Neural progenitor cell (in vitro differentiated cells): Measurements from ENCODE around the gene GPR149. TPM values are rescaled to one million over a fixed set of nuclear protein-coding genes. Genes with fewer than 3 reads are reported as not detected.

Experiments used
- DNase-seq: peaks from one replicate; pipeline ENCODE4 v3.0.0-alpha.2; 2016; ENCODE audit warnings: low spot score
- H2AFZ ChIP-seq: fragments of 200-600 bp; sonication (generic); replicated peaks from 2 replicates; pipeline ENCODE4 v1.6.1; 2016; ENCODE audit warnings: antibody characterized with exemption
- H3F3A ChIP-seq: fragments of 200-600 bp; sonication (generic); 2 replicates; pipeline ENCODE4 v1.6.1; 2016; ENCODE audit warnings: antibody characterized with exemption, low read depth
- H3K27ac ChIP-seq: fragments of 200-600 bp; sonication (generic); 2 replicates; pipeline ENCODE4 v1.5.1; 2016; ENCODE audit warnings: mild to moderate bottlenecking
- H3K27me3 ChIP-seq: fragments of 200-600 bp; sonication (generic); 2 replicates; pipeline ENCODE4 v1.6.1; 2016; ENCODE audit warnings: mild to moderate bottlenecking, moderate library complexity
- H3K36me3 ChIP-seq: fragments of 200-600 bp; sonication (generic); 2 replicates; pipeline ENCODE4 v1.5.1; 2016
- H3K4me1 ChIP-seq: fragments of 200-600 bp; sonication (generic); 2 replicates; pipeline ENCODE4 v1.6.1; 2016; ENCODE audit warnings: mixed run types
- H3K4me2 ChIP-seq: fragments of 200-600 bp; sonication (generic); 2 replicates; pipeline ENCODE4 v1.6.1; 2016
- H3K4me3 ChIP-seq: fragments of 200-600 bp; sonication (generic); 2 replicates; pipeline ENCODE4 v1.5.1; 2016
- H3K79me2 ChIP-seq: fragments of 200-600 bp; sonication (generic); 2 replicates; pipeline ENCODE4 v1.6.1; 2016; ENCODE audit warnings: low read depth
- H3K9ac ChIP-seq: fragments of 200-600 bp; sonication (generic); 2 replicates; pipeline ENCODE4 v1.6.1; 2016
- H3K9me3 ChIP-seq: fragments of 200-600 bp; sonication (generic); 2 replicates; pipeline ENCODE4 v1.5.1; 2016; ENCODE audit warnings: low read depth
- H4K20me1 ChIP-seq: fragments of 200-600 bp; sonication (generic); 2 replicates; pipeline ENCODE4 v1.6.1; 2016; ENCODE audit warnings: low read depth
- H3K27ac Mint-ChIP-seq: 3 replicates; pipeline ENCODE4 v1.8.0; 2021; ENCODE audit warnings: mixed read lengths
- H3K27me3 Mint-ChIP-seq: 2 replicates; pipeline ENCODE4 v1.8.0; 2022; ENCODE audit warnings: low read depth, mild to moderate bottlenecking, inconsistent platforms, moderate library complexity, mixed read lengths; ENCODE audit not compliant: insufficient read depth
- H3K36me3 Mint-ChIP-seq: 3 replicates; pipeline ENCODE4 v1.8.0; 2021; ENCODE audit warnings: mixed read lengths
- H3K4me1 Mint-ChIP-seq: 3 replicates; pipeline ENCODE4 v1.8.0; 2021; ENCODE audit warnings: mixed read lengths
- H3K4me3 Mint-ChIP-seq: 3 replicates; pipeline ENCODE4 v1.8.0; 2021; ENCODE audit warnings: mild to moderate bottlenecking, moderate library complexity, mixed read lengths
- H3K9me3 Mint-ChIP-seq: 3 replicates; pipeline ENCODE4 v1.8.0; 2020; ENCODE audit warnings: mixed read lengths
- CTCF ChIP-seq: fragments of 200-600 bp; sonication (generic); IDR thresholded peaks from 2 replicates; pipeline ENCODE4 v1.5.1; 2017; ENCODE audit warnings: antibody characterized with exemption, mild to moderate bottlenecking
- EZH2 ChIP-seq: fragments of 200-600 bp; sonication (generic); IDR thresholded peaks from 2 replicates; pipeline ENCODE4 v1.6.1; 2017; ENCODE audit warnings: antibody characterized with exemption, mild to moderate bottlenecking, moderate library complexity
- EZH2phosphoT487 ChIP-seq: fragments of 200-600 bp; sonication (generic); IDR thresholded peaks from 2 replicates; pipeline ENCODE4 v1.6.1; 2017; ENCODE audit warnings: antibody characterized with exemption
- total RNA-seq: library from RNA; depleted of rRNA; stranded (reverse); fragments of >200 nt; gene quantifications from 2 replicates; pipeline ENCODE4 v1.2.3, GENCODE V29; 2015; ENCODE audit warnings: low replicate concordance

Gene GPR149
- total RNA-seq, 1 donor from 2014 or later = not detected

GRCh38 chr3:154421083-154421482 is 8.9 kb downstream of the GPR149 start:
- H3K27ac Mint-ChIP-seq = no peak overlapping the region
- Histone ChIP-seq H3K9ac (no peak overlapping the region), H3K4me3 (no peak overlapping the region), H3K4me2 (no peak overlapping the region), H2AFZ (no peak overlapping the region), H3K27me3 (peaks cover 14% of the 10 kb centered on the region), H3K27ac (no peak overlapping the region), H3F3A (no peaks in the 10 kb centered on the region), H3K4me1 (no peaks in the 10 kb centered on the region), H3K9me3 (no peaks in the 10 kb centered on the region), H3K79me2 (no peaks in the 10 kb centered on the region), H3K36me3 (no peaks in the 10 kb centered on the region), H4K20me1 (no peaks in the 10 kb centered on the region)
- peak; percentile 49 for DNase-seq
- H3K4me1 Mint-ChIP-seq = no peaks in the 10 kb centered on the region
- no peaks in the 10 kb centered on the region for H3K9me3 Mint-ChIP-seq
- no peaks in the 10 kb centered on the region for H3K27me3 Mint-ChIP-seq
- H3K4me3 Mint-ChIP-seq = no peak overlapping the region
- no peaks in the 10 kb centered on the region for H3K36me3 Mint-ChIP-seq
- TF ChIP-seq EZH2phosphoT487 (no peak), EZH2 (no peak), CTCF (no peak)

GRCh38 chr3:154398084-154398967 is 31.7 kb downstream of the GPR149 start:
- H3K4me1 ChIP-seq = no peaks in the 10 kb centered on the region
- no peaks in the 10 kb centered on the region for H4K20me1 ChIP-seq
- no peaks in the 10 kb centered on the region for H3K9me3 ChIP-seq
- Mint-ChIP-seq H3K36me3 (no peaks in the 10 kb centered on the region), H3K9me3 (no peaks in the 10 kb centered on the region), H3K27ac (no peak overlapping the region), H3K27me3 (no peaks in the 10 kb centered on the region), H3K4me3 (no peak overlapping the region), H3K4me1 (no peaks in the 10 kb centered on the region)
- no peak overlapping the region for H3K4me3 ChIP-seq
- no peak overlapping the region for H3K27ac ChIP-seq
- TF ChIP-seq EZH2phosphoT487 = no peak
- H3K9ac ChIP-seq = no peak overlapping the region
- no peaks in the 10 kb centered on the region for H3K27me3 ChIP-seq
- H3K79me2 ChIP-seq = no peaks in the 10 kb centered on the region
- no peak overlapping the region for H2AFZ ChIP-seq
- no peaks in the 10 kb centered on the region for H3F3A ChIP-seq
- H3K4me2 ChIP-seq = no peak overlapping the region
- DNase-seq = no peak
- no peaks in the 10 kb centered on the region for H3K36me3 ChIP-seq

GRCh38 chr3:154389861-154390260 is 40.1 kb downstream of the GPR149 start:
- no peaks in the 10 kb centered on the region for H3K36me3 Mint-ChIP-seq
- no peak overlapping the region for H3K27ac Mint-ChIP-seq
- Histone ChIP-seq H3K9me3 (no peaks in the 10 kb centered on the region), H3K27me3 (no peaks in the 10 kb centered on the region), H3K79me2 (no peaks in the 10 kb centered on the region), H3K36me3 (no peaks in the 10 kb centered on the region), H3F3A (no peaks in the 10 kb centered on the region), H3K9ac (no peak overlapping the region), H2AFZ (no peak overlapping the region), H3K4me1 (no peaks in the 10 kb centered on the region), H3K4me3 (no peak overlapping the region), H4K20me1 (no peaks in the 10 kb centered on the region), H3K27ac (no peak overlapping the region), H3K4me2 (no peak overlapping the region)
- no peaks in the 10 kb centered on the region for H3K9me3 Mint-ChIP-seq
- DNase-seq = no peak
- H3K27me3 Mint-ChIP-seq = peaks cover 5% of the 10 kb centered on the region
- TF ChIP-seq CTCF (no peak), EZH2phosphoT487 (no peak)
- no peak overlapping the region for H3K4me3 Mint-ChIP-seq
- no peaks in the 10 kb centered on the region for H3K4me1 Mint-ChIP-seq

- no peaks in the 10 kb centered on the region for H3K79me2 ChIP-seq
- H3K9ac ChIP-seq = no peak overlapping the region
- H2AFZ ChIP-seq = no peak overlapping the region
- no peak overlapping the region for H3K4me3 Mint-ChIP-seq
- no peak for DNase-seq
- H3K27ac ChIP-seq = no peak overlapping the region
- H3K4me1 ChIP-seq = no peaks in the 10 kb centered on the region
- no peaks in the 10 kb centered on the region for H3F3A ChIP-seq
- no peaks in the 10 kb centered on the region for H3K27me3 ChIP-seq
- H3K4me1 Mint-ChIP-seq = peaks cover 6% of the 10 kb centered on the region
- TF ChIP-seq CTCF (no peak), EZH2phosphoT487 (no peak), EZH2 (no peak)
- H3K27ac Mint-ChIP-seq = no peak overlapping the region
- H3K27me3 Mint-ChIP-seq = peaks cover 5% of the 10 kb centered on the region
- H3K36me3 ChIP-seq = no peaks in the 10 kb centered on the region
- H3K4me2 ChIP-seq = no peak overlapping the region
- H3K9me3 Mint-ChIP-seq = no peaks in the 10 kb centered on the region
- no peaks in the 10 kb centered on the region for H3K36me3 Mint-ChIP-seq
- H3K4me3 ChIP-seq = no peak overlapping the region
- H4K20me1 ChIP-seq = no peaks in the 10 kb centered on the region
- H3K9me3 ChIP-seq = no peaks in the 10 kb centered on the region
These were observed 45.5 kb downstream of the GPR149 start for GRCh38 chr3:154384479-154384878.
